Right lobe of liver (tissue), 6 donors: ENCODE measurements around the gene EIF3F. TPM values are rescaled to one million over a fixed set of nuclear protein-coding genes. Genes with fewer than 3 reads are reported as not detected.

Experiments
- ATAC-seq, 4 donors: fragments of 200-7000 bp; cut with Tn5 transposase; one replicate each; pipeline ENCODE4 v1.9.1; 2020; ENCODE audit warnings: mild to moderate bottlenecking in 4 of 4, moderate library complexity in 4 of 4
- DNase-seq, 3 donors: peaks; one replicate each; pipeline ENCODE4 v3.0.0-alpha.2; 2020
- H3K27ac ChIP-seq, 3 donors: fragments of 200-600 bp; one replicate each; pipeline ENCODE4 v1.8.0; 2022
- H3K27me3 ChIP-seq, 2 donors: fragments of 200-600 bp; one replicate each; pipeline ENCODE4 v1.8.0; 2022
- H3K36me3 ChIP-seq, 4 donors: fragments of 200-600 bp; sonication (generic) in 1 of 4; one replicate each; pipeline versions ENCODE4 v1.5.1 to v1.8.0; 2017 to 2022; ENCODE audit warnings: control low read depth in 1 of 4
- H3K4me1 ChIP-seq, 4 donors: fragments of 200-600 bp; sonication (generic) in 1 of 4; one replicate each; pipeline versions ENCODE4 v1.5.1 to v1.8.0; 2017 to 2022; ENCODE audit warnings: control low read depth in 1 of 4
- H3K4me3 ChIP-seq, 3 donors: fragments of 200-600 bp; one replicate each; pipeline ENCODE4 v1.8.0; 2022
- H3K9me3 ChIP-seq, 4 donors: fragments of 200-600 bp; sonication (generic) in 1 of 4; one replicate each; pipeline versions ENCODE4 v1.5.1 to v1.8.0; 2017 to 2022; ENCODE audit warnings: control low read depth in 1 of 4
- CTCF ChIP-seq, 4 donors: fragments of 200-600 bp in 3 of 4; fragments of 450-650 bp in 1 of 4; IDR thresholded peaks; one replicate each; pipeline versions ENCODE4 v1.5.1 to v1.8.0; 2016 to 2022; ENCODE audit warnings: antibody characterized with exemption in 4 of 4, mild to moderate bottlenecking in 2 of 4
- POLR2A ChIP-seq: fragments of 450-650 bp; IDR thresholded peaks from one replicate; pipeline ENCODE4 v1.6.1; 2017; ENCODE audit warnings: antibody characterized with exemption, mild to moderate bottlenecking
- WGBS: methylation state at CpG from one replicate; pipeline ENCODE4 v1.1.6; 2018; ENCODE audit warnings: low coverage, low lambda C conversion rate; ENCODE audit not compliant: insufficient coverage; ENCODE audit errors: missing lambda C conversion rate; 5-methylcytosine and 5-hydroxymethylcytosine counted together
- intact Hi-C, 2 donors: fragments of 100-400 bp; cut with DNase I; formaldehyde crosslinking; loops; one replicate each; pipeline versions ENCODE4 v1.11.2 to v1.14.1; 2022
- total RNA-seq, 6 experiments: library from RNA; depleted of rRNA in 2 of 6; stranded (reverse); fragments of >200 nt in 2 of 6; fragmentation: NEBNext Ultra II Directional in 3 of 6; extraction: Animal tissue kit (Norgen Biotek cat#: 25700) in 3 of 6; gene quantifications; one replicate each; pipeline versions ENCODE4 v1.1.0 to v1.2.4, GENCODE V29; 2016 to 2023
- donor health status: DM: no; HTN: yes; CAD: no.
- donor health status: DM: no; HTN: no; CAD: no.
- donor health status: DM: no; HTN: no; CAD: no.
- donor health status: DM: no; HTN: yes; CAD: no.
- donor health status: DM: no; HTN: yes; CAD: no.

EIF3F gene
- total RNA-seq, 6 experiments from 2014 or later = 69.9 to 97.0 (median 84.0) TPM

GRCh38 chr11:8013833-8014232 lies 26.7 kb downstream of the EIF3F start:
- intact Hi-C loops = loop anchor here (5.0 kb wide), 2 partner anchors 73 to 78 kb away; no protein-coding TSS in a partner anchor
- no peak overlapping the region for H3K27ac ChIP-seq
- H3K9me3 ChIP-seq = no peaks in the 10 kb centered on the region
- no peak for DNase-seq
- peaks cover 0 to 6% (median 0%) of the 10 kb centered on the region in 4 donors for H3K4me1 ChIP-seq
- TF ChIP-seq CTCF (IDR thresholded peaks at IDR 0.05) (no peak), POLR2A (no peak)
- H3K36me3 ChIP-seq = no peaks in the 10 kb centered on the region
- H3K27me3 ChIP-seq = no peaks in the 10 kb centered on the region
- 79% methylated on average over 4 of the region's 5 CpGs for WGBS
- no peak for ATAC-seq
- H3K4me3 ChIP-seq = no peak overlapping the region

- peaks cover 0 to 22% (median 0%) of the 10 kb centered on the region in 4 donors for H3K4me1 ChIP-seq
- TF ChIP-seq POLR2A = no peak
- no peak for TF ChIP-seq CTCF (IDR thresholded peaks at IDR 0.05)
- H3K27ac ChIP-seq = no peak overlapping the region
- H3K36me3 ChIP-seq = no peaks in the 10 kb centered on the region
- H3K4me3 ChIP-seq = no peak overlapping the region
- no peaks in the 10 kb centered on the region for H3K9me3 ChIP-seq
- H3K27me3 ChIP-seq = no peaks in the 10 kb centered on the region
- 35% methylated on average over 3 of the region's 4 CpGs for WGBS
- DNase-seq = no peak
- no peak for ATAC-seq
- intact Hi-C loops = no loop called here
These were observed 28.7 kb downstream of the EIF3F start for GRCh38 chr11:8015753-8016239.

- WGBS = 22% methylated on average over 4 of the region's 4 CpGs
- no peak for DNase-seq
- Histone ChIP-seq H3K27ac (no peak overlapping the region), H3K27me3 (no peaks in the 10 kb centered on the region), H3K9me3 (no peaks in the 10 kb centered on the region), H3K36me3 (no peaks in the 10 kb centered on the region), H3K4me1 (peaks cover 0 to 22% (median 0%) of the 10 kb centered on the region in 4 donors), H3K4me3 (no peak overlapping the region)
- intact Hi-C loops = no loop called here
- TF ChIP-seq CTCF (IDR thresholded peaks at IDR 0.05) = no peak
- no peak for TF ChIP-seq POLR2A
- no peak for ATAC-seq
These were observed 29.3 kb downstream of the EIF3F start for GRCh38 chr11:8016440-8016839.

GRCh38 chr11:8017071-8017470 lies 29.9 kb downstream of the EIF3F start:
- peaks cover 0 to 22% (median 0%) of the 10 kb centered on the region in 4 donors for H3K4me1 ChIP-seq
- TF ChIP-seq POLR2A = no peak
- TF ChIP-seq CTCF (IDR thresholded peaks at IDR 0.05) = no peak
- ATAC-seq (no peak), DNase-seq (no peak)
- no peak overlapping the region for H3K4me3 ChIP-seq
- H3K27me3 ChIP-seq = no peaks in the 10 kb centered on the region
- intact Hi-C loops = no loop called here
- 100% methylated on average over 2 of the region's 2 CpGs for WGBS
- H3K36me3 ChIP-seq = no peaks in the 10 kb centered on the region
- no peaks in the 10 kb centered on the region for H3K9me3 ChIP-seq
- no peak overlapping the region for H3K27ac ChIP-seq
